ENCODE data around the gene CCDC9B.

Gene CCDC9B

DNA sequence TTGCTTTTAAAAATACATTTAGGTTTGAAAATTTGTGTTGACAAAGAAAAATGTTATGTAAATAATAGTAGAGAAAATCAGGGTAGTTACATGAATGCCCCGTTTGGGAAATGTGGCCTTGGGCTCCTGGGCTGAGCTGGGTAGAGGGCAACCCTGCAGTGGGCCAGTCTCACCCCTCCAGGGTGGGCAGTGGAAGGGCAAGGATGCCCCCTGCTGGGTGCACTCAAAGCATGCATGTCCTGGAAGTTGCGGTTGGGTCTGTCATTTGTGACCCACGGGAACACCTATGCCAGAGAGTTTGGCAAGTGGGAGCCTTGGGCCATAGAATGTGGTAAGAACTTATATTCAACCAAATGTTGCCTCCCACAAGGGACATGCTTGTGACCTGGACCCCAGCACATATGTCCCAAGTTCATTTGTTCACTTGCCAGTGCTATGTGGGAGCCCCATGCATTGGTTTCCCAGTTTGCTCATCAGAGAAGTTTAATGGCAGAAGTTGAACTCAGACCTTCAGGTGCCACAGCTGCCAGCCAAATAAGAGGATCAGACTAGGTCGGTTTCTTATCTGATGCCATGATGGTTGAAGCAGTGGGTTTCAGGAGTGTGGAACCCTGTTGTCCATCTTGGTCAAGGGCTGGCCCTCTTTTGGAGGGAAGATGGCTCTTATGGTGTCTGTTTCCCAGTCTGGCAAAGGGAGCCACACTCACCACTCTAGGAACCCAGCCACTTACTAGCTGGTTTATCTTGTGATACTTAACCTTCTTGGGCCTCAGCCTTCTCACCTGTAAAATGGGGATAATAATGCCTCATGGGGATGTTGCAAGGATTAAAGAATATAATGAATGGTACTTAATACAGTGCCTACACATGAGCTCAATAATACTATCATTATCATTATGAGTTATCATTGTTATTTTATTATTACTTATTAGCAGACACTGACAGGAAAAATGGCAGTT is 30.5 kb downstream of the CCDC9B start:
- DNase-seq (ENCODE audit: low read depth, low spot score), result no peak

DNA sequence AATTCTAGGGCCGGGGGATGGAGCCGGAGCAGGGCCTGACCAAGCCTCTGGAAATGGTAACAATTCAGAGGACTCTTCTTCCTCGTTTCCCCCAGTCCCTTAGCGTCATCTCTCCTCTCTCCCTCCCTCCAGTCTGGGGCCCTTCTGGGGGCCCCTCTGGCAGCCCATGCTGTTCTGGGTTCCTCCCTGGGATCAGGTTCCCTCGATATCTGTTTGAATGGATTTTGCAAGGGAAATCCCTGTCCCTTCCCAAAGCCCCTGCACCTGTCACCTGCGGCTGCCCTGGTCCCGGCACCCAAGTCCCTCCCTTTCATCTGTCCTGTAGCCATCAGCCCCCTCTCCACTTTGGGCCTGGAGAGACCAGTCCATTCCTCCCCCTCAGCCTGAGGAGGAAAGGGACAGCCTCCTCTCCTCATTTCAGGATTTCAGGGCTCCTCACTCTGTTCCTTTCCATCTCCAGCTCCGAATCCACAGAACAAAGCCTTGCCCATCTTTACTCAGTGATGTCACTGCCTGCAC is 31.3 kb downstream of the CCDC9B start:
- no peak for DNase-seq (ENCODE audit: low read depth, low spot score)

DNA sequence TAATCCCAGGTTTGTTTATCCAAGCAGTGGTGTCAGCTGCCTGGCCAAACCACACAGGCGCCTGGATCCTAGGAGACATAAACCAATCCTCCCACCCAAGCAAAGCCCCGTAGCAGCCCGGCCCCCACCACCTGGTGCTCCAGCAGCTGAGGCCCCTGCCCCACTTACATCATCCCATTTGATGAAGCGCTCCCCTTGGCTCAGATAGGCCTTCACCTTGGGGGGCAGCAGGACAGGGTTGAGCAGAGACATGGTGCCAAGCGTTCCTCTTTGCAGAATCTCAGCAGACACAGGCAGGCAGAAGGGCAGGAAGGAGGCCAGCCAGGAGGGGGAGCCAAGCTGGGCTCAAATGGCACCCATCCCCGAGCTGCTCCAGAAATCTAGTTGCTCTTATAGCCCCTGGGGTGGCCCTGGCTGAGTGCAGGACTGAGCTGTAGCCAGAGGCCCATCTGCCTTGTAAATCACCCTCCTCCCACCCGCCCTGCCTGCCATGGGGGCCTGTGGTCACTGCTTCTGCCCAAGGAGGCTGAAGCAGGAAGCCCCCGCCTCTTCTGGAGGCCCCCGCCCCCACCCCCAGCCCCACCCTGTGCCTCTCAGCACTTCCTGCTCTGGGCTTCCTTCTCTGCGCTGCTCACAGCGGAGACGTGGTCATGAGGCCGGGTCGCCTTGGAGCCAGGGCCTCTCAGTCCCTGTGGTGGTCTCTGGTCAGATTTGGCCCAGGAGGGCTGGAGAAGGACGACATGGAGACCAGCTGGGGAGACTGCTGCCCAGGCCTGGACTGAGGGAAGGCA is 33.1 kb downstream of the CCDC9B start, which contains the start of gene PLCB2:
Gene PLCB2 (minus strand): TSS at position 515 of the 791 bp plus-strand sequence. CDS start 263 bp downstream, at position 252.
- peak; percentile 31 for DNase-seq (ENCODE audit: low read depth, low spot score)

DNA sequence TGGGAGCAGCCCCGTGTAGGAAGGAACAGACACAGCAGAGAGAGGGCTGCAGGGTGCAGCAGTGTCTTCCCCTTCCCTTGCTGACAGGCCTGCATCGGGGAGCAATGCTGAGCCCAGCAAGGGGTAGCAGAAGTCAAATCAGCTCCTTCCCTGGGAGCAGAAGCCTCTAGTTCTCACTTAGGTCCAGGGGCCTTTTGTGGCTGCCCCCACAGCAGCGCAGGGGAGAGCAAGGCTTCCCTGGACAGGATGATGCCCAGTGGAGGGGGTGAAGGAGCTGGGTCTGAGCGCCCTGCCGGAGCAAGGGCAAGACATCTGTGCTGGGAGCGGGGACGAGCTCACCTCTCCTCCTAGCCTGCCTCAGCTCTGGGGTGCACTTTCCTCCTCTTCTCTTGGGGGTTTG is 33.8 kb downstream of the CCDC9B start:
- DNase-seq (ENCODE audit: low read depth, low spot score), result no peak

DNA sequence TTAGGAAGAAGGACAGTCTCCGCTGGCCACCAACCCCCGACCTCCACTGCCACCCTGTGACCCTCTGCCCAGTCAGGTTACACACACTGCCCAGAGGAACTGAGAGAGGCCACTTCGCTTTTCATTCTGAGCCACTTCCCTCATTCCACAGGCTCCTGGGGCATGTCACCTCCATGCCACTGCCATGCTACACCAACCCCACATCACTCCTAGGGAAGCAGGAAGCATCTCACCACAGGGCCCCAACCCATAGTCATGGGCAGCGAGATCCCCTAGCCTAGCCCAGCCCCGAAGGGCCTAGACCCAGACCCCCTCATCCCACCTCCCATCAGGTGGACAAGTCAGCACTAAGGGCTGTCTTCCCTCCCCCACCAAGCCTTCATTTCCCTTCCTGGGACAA is 34.4 kb downstream of the CCDC9B start:
- no peak for DNase-seq (ENCODE audit: low read depth, low spot score)

DNA sequence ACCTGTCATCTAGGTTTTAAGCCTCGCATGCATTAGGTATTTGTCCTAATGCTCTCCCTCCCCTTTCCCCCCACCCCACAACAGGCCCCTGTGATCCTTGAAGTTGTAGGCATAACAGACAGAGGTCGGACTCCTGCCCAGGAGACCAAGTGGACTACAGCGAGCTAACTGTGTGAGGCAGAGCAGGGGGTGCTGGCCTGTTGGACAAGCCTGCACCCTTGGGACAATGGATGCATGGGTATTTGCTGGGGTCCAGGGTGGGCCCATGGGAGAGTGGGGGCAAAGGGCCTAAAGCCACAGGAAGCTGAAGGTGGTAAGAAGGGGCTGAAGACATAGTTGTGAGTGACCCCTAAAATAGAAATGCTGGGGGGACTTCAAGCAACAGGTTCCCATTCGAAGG is 35.5 kb downstream of the CCDC9B start:
- DNase-seq (ENCODE audit: low read depth, low spot score), result no peak

DNA sequence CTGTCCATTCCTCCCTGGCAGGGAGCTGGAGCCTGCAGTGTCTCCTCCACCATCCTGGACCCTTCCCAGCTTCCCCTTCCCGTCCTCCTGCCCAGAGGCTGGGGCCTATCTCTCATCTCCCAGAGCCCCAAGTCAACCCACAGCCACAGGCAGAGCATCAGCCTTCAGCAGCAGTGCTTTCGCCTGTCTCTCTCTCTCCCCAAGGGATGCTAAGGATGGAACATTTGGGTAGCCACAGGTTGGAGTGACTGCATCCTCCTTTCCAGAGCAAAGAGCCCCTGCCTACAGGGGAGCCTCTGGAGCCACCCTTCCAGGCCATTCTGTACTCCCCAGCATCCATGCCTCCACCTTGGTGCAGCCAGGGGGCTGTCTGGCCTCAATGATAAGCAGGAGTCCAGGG is 37.2 kb downstream of the CCDC9B start:
- DNase-seq (ENCODE audit: low read depth, low spot score), result no peak

DNA sequence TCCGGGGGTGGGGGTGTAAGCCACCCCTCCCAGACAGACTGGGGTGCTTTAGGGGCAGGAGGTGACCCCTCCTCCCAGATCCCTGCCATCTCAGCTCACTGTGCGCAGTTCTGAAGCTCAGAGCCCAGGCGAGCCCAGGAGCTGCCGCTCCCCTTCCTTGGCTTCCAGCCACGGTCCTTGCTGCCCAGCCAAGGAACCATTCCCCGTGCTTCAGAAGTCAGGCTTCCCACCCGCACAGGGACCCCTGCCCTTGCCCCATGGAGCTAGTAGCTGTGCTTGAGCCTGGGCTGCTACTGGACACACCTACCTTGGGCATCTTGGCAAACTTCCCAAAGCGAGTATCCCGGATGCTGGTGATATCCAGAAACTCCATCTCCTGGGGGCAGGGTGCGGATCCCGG is 37.8 kb downstream of the CCDC9B start:
- no peak for DNase-seq (ENCODE audit: low read depth, low spot score)

DNA sequence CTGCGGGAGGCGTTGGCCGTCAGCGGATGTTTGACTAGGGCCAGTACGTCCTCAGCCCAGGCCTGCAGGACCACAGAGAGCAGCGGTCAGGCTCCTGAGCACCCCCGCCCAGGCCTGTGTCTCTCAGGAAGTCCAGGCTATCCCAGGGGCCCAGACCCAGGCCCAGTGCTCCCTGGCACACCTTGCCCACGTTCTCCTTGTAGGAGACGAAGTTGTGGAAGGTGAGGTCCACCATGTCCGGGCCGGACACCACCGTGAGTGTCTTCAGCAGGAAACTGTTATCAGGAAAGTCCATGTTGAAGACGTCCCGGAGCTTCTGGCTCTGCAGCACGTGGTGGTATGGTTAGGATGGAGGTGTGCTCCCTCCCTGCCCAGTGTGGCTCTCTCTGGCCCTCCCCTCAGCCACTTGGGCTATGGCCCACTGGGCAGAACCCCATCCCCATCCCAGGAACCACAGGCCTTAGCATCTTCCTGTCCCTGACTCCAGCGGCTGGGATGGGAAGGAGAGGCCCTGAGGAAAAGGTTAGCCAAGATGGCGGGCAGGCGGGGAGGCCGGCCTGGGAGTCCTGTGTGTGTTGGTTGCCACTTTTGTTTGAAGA is 38.4 kb downstream of the CCDC9B start:
- DNase-seq (ENCODE audit: low read depth, low spot score), result no peak

DNA sequence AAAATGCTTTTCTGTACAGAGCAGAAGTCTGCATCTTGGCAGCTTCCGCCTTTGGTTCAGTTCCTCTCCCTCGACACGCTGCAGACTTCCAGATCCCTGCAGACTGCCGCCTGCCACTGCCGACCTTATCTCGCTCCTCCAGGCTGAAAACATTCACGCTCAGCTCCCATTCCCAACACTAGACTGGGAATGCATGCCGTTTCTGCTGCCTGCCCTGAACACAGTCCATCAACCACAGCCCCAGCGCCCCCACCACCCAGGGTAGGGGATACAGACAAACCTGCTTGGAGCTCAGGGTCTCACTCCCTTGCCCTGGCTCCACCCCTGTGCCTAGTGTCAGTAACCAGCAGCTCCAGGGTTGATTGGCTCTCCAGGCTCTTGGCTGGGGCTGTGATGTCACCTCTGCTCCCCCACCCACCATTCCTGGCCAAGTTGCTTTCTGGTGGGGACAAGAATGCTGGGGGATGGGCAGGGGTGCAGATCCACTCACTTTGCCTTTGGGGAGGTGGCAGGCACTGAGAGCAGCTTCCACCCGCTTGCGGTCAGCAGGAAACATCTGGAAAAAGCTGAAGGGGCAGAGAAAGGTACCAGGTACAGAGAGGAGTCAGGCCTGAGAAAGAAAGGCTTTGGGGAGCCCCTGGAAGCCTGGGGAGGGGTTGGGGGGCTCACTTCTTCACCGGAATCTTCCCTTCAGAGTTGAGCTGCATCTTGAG is 39.1 kb downstream of the CCDC9B start:
- no peak for DNase-seq (ENCODE audit: low read depth, low spot score)

DNA sequence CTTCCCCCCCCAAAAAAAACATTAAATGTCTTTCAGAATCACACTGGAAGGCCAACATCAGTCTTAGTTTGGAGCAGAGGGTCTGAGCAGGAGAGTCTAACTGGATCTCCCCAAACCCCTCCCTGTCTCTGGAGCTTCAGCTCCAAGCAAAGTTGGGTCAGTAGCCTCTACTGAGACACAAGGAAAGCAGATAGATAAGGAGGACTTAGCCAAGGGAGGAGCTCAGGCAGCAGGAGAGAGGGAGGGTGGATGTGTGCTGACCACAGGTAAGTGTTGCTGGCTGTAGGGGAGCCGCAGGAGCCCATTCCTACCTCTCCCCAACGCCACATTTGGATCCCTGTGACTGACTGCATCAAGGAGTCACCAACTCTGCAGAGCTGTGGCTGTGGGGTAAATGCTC is 40.0 kb downstream of the CCDC9B start:
- DNase-seq (ENCODE audit: low read depth, low spot score), result no peak

DNA sequence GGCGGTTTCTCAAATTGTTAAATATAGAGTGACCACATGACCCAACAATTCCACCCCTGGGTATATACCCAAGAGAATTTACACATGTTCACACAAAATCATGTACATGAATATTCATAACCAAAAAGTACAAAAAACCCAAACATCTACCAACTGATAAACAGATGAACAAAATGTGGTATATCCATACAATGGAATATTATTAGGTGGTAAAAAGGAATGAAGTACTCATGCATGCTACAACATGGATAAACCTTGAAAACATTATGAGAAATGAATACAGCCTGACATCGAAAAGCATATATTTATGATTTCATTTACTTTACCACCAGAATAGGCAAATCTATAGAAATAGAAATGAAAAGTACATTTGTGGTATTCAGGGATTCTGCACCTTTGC is 40.4 kb downstream of the CCDC9B start:
- no peak for DNase-seq (ENCODE audit: low read depth, low spot score)

DNA sequence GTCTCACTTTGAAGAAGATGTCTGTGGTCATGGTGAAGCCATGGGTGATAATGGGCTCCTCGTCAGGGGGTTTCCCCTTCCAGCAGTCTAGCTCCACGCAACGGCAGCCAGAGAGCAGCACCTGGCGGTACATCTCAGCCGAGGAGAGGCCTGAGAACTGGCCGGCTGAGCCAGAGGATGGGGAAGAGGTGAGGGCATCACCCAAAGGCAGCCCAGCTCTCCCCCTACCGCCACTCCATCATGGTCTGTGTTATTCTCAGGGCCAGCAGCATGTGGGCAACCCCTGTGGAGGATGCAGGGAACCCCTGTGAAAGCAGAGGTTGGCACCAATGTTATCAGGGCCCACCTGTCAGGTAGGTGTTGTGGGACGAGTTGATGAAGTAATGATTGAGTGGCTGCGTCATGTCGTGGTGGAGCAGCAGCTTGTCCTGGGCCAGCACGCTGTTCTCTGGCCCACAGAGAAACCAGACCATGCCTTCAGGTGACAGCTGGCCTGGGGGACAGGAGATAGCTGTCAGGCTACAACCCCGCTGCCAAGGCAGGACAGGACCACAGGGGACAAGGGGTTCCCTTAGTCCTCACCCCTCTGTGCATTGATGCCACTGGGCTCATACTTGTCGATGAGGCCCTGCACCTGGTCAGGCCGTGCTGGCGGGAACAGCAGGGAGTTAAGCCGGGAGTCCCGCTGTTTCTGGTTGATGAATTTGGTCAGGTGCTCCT is 42.4 kb downstream of the CCDC9B start:
- no peak for DNase-seq (ENCODE audit: low read depth, low spot score)

DNA sequence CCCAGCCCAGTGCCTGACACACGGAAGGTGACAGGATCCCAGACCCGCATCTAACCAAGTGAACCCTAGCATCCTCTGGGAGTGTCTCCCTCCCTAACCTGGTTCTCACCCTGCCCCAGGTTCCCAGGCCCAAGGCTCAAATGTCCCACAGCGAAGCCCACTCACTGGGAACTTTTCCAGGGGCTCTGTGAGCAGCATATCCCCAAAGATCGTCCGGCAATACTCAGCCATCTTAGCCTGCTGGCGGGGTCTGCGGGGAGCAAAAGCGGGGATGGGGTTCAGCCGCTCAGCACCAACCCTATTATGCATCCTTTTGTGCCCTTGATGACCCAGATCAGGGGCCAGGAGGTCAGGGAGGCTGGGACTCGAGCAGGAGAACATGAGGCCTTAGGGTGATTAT is 43.4 kb downstream of the CCDC9B start:
- no peak for DNase-seq (ENCODE audit: low read depth, low spot score)

DNA sequence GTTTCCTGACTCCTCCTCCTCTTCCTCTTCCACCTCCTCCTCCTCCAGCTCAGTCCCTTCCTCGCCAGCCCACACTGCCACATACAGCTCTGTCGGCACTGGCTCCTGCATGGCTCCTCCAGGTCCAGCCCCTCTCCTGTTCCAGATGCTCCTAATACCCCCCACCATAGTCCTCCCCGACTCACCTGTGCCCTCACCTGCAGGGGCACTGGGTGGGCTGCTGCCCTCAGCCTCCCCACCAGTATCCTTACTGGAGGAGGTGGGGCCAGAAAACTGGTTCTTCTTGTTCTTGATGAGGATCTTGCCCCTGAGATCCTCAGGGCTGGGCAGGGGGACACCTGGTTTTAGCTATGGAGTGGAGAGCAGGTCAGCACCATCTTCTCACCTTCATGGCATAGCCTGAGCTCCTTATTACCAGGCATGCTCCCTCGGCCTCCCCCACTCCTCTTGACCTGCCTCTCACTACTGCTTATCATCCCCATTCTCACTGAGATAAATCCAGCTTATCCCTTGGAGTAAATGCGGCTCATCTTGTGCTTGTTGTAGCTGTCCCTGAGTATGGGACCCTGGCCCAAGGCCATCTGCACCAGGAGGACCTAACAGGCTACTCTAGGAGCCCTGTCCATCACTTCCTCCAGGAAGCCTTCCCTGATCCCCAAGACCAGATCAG is 44.0 kb downstream of the CCDC9B start:
- no peak for DNase-seq (ENCODE audit: low read depth, low spot score)

DNA sequence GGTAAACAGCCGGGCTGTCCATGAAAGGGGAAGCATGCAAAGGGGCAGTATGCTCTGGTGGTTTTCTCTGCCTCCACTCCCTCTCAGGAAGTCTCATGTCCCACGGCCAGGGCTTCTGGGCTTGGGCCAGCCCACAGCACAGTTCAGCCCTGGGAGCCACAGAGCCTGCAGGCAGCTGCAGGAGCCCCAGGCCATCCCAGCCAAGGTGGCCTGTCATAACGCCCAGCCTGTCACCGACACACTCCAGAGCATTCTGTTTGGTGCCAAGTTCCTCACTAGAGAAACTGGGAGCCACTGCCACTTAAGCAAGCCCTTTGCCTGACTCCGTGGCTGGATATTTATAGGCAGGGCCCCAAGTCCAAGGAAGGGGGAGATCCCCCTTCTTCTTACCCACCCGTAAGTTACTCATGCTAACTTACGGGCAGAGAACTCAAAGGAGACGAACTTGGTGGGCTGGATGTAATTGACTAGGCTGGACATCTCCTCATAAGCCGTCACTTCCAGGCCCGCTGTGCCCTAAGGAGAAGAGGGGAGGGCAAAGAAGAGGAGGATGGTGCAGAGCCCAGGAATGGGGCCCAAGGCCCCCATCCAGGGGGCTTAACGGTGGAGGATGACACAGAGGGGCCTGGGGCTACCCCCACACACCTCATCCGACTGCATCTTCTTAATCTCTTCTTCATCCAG is 44.7 kb downstream of the CCDC9B start:
- DNase-seq (ENCODE audit: low read depth, low spot score), result no peak

DNA sequence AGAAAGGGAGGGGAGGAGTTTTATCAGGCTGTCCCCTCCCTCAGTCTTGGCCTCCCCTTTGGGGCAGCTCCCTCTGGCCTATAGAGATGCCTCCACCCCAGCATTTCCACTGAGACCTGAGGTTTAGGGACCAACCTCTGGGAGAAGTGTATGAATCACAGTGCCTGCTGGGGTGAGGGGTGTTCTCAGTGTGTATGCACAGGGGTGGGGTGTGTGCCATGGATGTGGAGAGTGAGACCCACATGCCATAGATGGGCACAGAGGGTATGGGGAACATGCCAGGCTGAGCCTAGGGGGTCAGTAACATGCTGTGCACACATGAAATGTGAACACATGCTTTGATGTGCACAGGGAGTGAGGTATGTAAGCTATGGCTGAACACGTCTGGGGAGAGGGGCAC is 45.4 kb downstream of the CCDC9B start:
- DNase-seq (ENCODE audit: low read depth, low spot score), result no peak

DNA sequence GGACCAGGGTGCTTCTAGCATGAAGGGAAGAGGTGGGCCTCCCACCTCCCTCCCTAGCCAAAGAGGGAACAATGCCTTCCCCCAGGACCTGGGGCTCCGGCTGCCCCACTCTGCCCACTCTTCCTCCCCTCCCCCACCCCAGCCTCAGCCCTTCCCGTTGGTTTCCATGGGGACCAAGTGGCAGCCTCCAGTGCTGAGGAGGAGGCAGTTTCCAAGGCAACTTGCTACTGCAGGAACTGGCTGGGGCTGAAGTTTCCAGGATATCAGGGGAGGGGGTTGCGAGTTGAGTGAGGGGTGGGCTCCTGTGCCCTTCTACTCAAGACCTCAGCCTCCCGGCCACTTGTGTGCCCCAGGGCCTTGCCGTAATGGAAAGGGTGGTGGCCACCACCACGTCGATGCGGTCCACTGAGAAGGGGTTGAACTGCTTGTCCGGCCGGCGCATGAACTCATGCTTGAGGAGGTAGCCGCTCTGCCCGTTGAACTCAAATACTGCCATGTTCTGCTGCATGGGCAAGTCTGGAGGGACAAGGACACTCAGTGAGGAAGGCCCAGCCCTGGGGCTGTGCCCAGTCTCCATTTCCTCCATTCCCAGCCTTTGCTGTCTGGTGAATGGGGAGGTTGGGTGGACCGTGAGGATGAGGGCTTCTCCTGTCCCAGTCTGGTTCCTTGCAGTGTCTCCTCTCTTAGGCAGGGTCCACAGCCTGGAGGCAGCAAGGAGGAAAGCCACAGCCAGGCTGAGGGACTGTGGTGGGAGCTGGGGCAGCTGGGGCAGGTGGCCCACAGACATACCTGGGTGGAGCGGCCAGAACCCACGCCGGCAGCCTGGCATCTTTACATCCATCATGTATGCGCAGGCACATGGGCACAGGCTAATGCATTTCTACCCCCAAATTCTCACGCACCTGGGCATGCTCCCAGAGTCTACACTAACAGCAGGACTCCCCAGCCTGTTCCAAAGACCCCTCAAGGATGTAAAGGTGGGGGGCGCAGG is 46.5 kb downstream of the CCDC9B start:
- DNase-seq (ENCODE audit: low read depth, low spot score), result no peak

All from activated naive CD8-positive, alpha-beta T cell treated with anti-CD3 and anti-CD28 coated beads, Interleukin-2, amount 50 U/mL, for 16 hours (primary cell).